Measurements from ENCODE around the gene ELMO3. TPM values are rescaled to one million over a fixed set of nuclear protein-coding genes. Genes with fewer than 3 reads are reported as not detected.
A peak's percentile ranks its signal among the peaks of the same experiment; 100 is the strongest.

Gene ELMO3
- total RNA-seq, 2 experiments from 2014 or later = 7.6 to 7.8 TPM

GRCh38 chr16:67154578-67155294, 44.2 kb upstream of the ELMO3 start:
- Histone ChIP-seq H3K9me3 (ENCODE audit: low read length) (no peaks in the 10 kb centered on the region), H3K4me3 (ENCODE audit: low read depth, low read length, poor library complexity, severe bottlenecking) (no peak overlapping the region), H3K9me2 (ENCODE audit: insufficient read depth, low read length) (no peaks in the 10 kb centered on the region), H3K4me1 (ENCODE audit: insufficient read depth, low read length, poor library complexity, severe bottlenecking) (peaks cover 18% of the 10 kb centered on the region), H3K4me2 (ENCODE audit: low read length) (peak overlapping the region; percentile 30; the same call in 1 of the 2 replicates), H4K20me1 (ENCODE audit: insufficient read depth, low read length) (no peaks in the 10 kb centered on the region), H3K79me2 (ENCODE audit: insufficient read depth, low read depth, low read length) (no peaks in the 10 kb centered on the region), H2AFZ (ENCODE audit: low read length) (no peak overlapping the region), H3K27ac (ENCODE audit: low read depth, low read length, poor library complexity, severe bottlenecking) (no peak overlapping the region), H3K36me3 (ENCODE audit: insufficient read depth, low read length) (0 out of 2 replicates have a peak, but pooled peaks cover 2% of the 10 kb centered on the region)
- intact Hi-C loops (cut with micrococcal nuclease; ENCODE audit: unreplicated experiment) = loop anchor here (1.0 to 2.0 kb wide), 3 partner anchors 136 to 200 kb away; no protein-coding TSS in a partner anchor
- no peak for DNase-seq (ENCODE audit: low spot score)
- ChIA-PET POLR2A (interaction anchor here (0.6 to 0.7 kb wide), 4 partner anchors 38 to 136 kb away, joined by 3 to 5 read pairs (median 4); no protein-coding TSS in a partner anchor), CTCF (ENCODE audit: unreplicated experiment) (interaction anchor here (1.1 kb wide), 1 partner anchor 54 kb away, joined by 3 read pairs; no protein-coding TSS in a partner anchor)
- TF ChIP-seq EZH2phosphoT487 (IDR thresholded peaks at IDR 0.05; ENCODE audit: borderline replicate concordance, low read depth, low read length) (no peak), CTCF (conservative IDR thresholded peaks at IDR 0.05; ENCODE audit: low read length) (no peak)
- no TSS peak for BruUV-seq (replicated peaks)

- no peaks in the 10 kb centered on the region for H3K9me2 ChIP-seq (ENCODE audit: insufficient read depth, low read length)
- CTCF ChIA-PET (ENCODE audit: unreplicated experiment) = interaction anchor here (1.1 kb wide), 1 partner anchor 55 kb away, joined by 3 read pairs; no protein-coding TSS in a partner anchor
- H3K36me3 ChIP-seq (ENCODE audit: insufficient read depth, low read length) = no peaks in the 10 kb centered on the region
- no peaks in the 10 kb centered on the region for H4K20me1 ChIP-seq (ENCODE audit: insufficient read depth, low read length)
- POLR2A ChIA-PET = interaction anchor here (0.5 to 0.7 kb wide), 5 partner anchors 37 to 137 kb away, joined by 3 to 5 read pairs (median 3); no protein-coding TSS in a partner anchor
- H3K4me1 ChIP-seq (ENCODE audit: insufficient read depth, low read length, poor library complexity, severe bottlenecking) = peaks cover 19% of the 10 kb centered on the region
- H3K4me2 ChIP-seq (ENCODE audit: low read length) = peak overlapping the region; percentile 40; the same call in 1 of the 2 replicates
- no peak overlapping the region for H3K4me3 ChIP-seq (ENCODE audit: low read depth, low read length, poor library complexity, severe bottlenecking)
- no peak for TF ChIP-seq EZH2phosphoT487 (IDR thresholded peaks at IDR 0.05; ENCODE audit: borderline replicate concordance, low read depth, low read length)
- peak; percentile 90 for TF ChIP-seq CTCF (conservative IDR thresholded peaks at IDR 0.05; ENCODE audit: low read length)
- no TSS peak for BruUV-seq (replicated peaks)
- intact Hi-C loops (cut with micrococcal nuclease; ENCODE audit: unreplicated experiment) = loop anchor here (1.0 to 2.0 kb wide), 3 partner anchors 137 to 201 kb away; no protein-coding TSS in a partner anchor
- H2AFZ ChIP-seq (ENCODE audit: low read length) = no peak overlapping the region
- H3K9me3 ChIP-seq (ENCODE audit: low read length) = no peaks in the 10 kb centered on the region
- DNase-seq (ENCODE audit: low spot score) = peak; percentile 80
- H3K27ac ChIP-seq (ENCODE audit: low read depth, low read length, poor library complexity, severe bottlenecking) = no peak overlapping the region
- H3K79me2 ChIP-seq (ENCODE audit: insufficient read depth, low read depth, low read length) = no peaks in the 10 kb centered on the region
Observed at GRCh38 chr16:67155295-67156142, 43.4 kb upstream of the ELMO3 start.
